GM18858 (cell line): ENCODE results near the gene MMP15.
A peak's percentile ranks its signal among the peaks of the same experiment; 100 is the strongest.
"Not testable (repeated sequence)": the region's sequence is repeated elsewhere in the genome, so short reads cannot be mapped to it uniquely, and the experiment has no call there.

Experiments used
- ATAC-seq: cut with Tn5 transposase; IDR thresholded peaks from one replicate; pipeline ENCODE4 v1.9.1; 2021; ENCODE audit not compliant: unreplicated experiment

MMP15 gene

DNA sequence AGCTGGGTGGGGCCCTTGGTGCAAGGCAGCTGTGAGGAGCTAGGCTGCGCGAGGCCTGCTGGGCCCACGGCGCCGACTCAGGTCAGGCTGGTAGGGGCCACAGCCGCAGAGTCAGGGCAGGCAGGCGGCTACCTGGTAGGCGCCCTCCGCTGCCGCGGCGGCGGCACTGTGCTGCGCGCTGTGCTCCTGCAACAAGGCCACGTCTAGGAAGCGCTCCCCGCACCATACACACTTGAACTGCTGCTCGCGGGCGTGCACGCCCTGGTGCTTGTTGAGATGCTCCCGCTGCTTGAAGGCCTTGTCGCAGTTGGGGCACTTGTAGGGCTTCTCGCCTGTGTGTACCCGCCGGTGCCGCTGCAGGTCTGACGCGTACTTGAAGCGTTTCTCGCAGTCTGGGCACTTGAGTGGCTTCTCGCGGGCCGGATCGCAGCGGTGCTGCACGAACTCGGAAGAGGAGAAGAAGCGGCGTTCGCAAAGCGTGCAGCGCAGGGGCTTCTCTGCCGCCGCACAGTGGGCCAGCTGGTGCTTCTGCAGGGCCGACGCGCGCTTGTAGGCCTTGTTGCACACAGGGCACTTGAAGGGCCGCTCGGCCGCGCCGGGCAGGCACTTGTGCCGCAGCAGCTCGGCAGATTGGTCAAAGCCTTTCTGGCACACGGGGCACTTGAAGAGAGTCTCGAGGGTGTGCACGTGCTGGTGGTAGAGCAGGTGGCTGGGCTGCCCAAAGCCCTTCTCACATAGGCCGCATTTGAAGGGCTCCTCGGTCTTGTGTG, 29.0 kb upstream of the MMP15 start:
- ATAC-seq: no peak

DNA sequence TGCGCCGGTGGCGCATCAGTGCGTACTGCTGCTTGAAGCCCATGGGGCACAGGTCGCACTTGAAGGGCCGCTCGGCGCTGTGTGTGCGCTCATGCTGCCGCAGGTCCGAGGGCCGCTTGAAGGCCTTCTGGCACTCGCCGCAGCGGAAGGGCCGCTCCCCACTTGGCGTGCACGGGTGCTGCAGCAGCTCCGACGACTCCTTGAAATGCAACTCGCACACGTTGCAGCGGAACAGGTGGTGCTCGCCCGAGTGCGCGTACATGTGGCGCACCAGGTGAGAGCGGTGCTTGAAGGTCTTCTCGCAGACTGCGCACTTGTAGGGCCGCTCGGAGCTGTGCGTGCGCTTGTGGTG, 28.4 kb upstream of the MMP15 start:
- no peak for ATAC-seq

DNA sequence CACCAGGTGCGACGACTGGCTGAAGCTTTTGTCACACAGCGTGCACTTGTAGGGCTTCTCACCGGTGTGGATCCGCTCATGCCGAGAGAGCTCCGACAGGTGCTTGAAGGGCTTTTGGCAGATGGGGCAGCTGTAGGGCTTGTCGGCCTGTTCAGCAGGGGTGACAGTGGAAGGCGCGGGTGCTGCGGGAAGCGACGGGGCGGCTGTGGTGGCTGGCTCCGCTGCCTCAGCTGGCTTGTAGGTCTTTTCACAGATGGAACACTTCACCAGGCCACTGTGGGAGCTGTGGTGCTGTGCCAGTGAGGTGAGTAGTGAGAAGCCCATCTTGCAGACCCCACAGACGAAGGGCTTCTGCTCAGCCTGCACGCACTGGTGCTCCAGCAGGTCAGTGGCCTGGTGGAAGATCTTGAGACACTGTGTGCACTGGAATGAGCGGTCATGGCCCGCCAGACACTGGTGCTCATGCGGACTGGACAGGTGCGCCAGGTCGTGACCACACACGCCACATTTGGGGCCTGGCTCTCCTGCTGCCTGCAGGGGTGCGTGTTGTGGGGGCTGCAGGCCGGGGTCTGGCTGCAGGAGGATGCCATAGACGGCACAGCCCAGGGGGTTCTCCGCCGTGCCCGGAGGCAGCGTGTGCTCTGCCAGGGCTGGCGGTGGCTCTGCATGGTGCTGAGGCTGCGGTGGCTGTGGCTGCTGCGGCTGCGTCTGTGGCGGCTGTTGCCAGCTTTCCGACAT, 27.9 kb upstream of the MMP15 start:
- ATAC-seq: no peak

DNA sequence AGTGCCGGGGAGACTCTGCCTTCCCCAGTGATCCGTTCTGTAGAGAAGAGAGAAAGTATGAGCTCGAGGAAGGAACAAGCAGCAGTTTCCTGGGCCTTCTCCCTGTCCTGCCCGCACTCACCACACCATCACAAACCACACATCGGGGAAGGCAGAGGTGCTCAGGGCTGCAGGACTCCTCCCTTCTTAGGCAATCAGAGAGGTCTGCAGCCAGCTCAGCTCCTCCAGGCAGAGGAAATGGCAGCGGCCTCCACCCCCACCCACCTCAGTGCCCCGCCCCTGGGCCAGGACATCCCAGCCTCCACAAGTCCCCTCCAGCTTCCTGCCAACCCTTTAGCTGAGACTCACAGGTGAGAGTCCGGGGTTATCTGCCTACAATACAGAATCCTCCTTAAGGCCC, 27.1 kb upstream of the MMP15 start:
- no peak for ATAC-seq

DNA sequence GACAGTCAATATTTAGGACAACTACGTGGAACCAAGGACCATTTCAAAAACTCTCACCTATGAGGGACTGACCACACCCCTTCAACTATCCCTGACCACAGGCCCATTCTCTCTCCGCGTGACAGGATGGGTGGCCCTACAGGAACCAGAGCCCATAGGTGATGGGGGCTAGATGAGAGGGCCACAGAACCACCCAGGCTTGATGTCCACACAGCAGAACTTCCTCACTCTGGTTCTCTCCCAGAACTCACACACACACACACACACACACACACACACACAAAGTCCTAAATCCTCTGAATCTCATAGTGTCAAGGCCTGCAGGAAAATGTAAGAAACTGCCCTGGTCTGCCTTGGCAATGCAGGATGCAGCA, 26.6 kb upstream of the MMP15 start:
- no peak for ATAC-seq

DNA sequence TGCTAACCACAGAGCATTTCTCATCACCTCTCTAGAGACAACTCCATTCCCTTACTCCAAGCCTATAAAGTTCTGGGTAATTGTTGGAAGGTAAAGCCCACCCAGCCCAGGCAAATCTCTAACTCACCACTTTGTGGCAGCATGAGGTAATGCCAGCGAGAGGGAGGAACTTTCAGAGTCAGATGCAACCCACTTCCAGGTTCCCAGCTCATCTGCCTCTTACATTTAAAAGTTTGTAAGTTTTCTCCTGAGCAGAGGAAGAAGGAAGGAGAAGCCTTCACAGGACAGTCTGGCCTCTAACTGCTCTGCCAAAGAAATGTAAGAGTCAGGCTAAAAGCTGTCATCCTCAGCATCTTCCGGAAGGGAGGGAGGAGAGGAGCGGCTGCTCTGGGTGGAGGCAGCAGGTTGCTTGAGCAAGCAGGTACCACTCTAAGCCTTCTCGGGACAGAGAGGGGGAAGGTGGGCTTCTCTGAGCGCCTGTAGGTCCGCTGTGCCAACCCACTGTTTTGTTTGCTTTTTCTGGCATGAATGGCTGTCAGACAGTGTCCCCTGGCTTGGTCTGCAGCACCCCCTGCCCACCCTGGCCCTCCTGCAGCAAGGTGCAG, 26.1 kb upstream of the MMP15 start:
- ATAC-seq: no peak

DNA sequence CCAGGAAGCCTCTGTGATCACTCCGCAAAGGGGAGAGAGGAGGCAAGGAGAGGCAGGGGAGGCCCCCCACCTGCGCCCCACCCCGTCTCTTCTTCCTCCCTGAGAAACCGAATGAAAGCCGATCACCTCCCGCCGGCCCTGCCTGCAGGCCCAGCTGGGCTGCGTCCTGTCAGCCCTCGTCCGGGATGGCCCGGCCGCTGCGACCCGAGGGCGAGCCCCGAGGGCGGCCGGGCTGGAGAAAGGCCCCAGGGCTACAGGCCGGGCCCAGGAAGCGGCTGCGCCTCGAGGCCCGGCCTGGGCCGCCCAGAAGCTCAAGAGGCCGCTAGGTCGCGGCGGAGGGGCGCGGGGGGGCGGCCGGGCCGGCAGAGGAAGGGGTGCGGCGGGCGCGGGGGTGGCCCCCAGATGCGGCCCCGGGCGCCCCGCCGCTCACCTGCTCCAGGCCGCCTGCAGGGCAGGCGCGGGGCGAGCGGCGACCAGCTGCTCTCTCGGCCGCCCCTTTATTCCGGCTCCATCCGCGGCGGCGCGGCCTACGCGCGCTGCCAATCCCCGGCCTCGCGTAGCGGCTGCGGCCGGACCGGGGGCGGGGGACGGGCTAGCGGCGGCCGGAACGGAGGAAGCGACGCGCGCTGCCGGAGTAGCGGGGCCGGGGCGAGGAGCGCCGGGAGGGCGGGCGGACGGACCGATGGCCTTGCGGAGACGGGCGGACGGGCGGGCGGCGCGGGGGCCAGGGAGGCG, 25.4 kb upstream of the MMP15 start, which contains the start of gene ZNF319:
Gene ZNF319, minus strand, starts transcription at position 702 of the 735 bp plus-strand sequence. CDS start 2,407 bp downstream, outside the sequence.
- peak; percentile 17 for ATAC-seq

DNA sequence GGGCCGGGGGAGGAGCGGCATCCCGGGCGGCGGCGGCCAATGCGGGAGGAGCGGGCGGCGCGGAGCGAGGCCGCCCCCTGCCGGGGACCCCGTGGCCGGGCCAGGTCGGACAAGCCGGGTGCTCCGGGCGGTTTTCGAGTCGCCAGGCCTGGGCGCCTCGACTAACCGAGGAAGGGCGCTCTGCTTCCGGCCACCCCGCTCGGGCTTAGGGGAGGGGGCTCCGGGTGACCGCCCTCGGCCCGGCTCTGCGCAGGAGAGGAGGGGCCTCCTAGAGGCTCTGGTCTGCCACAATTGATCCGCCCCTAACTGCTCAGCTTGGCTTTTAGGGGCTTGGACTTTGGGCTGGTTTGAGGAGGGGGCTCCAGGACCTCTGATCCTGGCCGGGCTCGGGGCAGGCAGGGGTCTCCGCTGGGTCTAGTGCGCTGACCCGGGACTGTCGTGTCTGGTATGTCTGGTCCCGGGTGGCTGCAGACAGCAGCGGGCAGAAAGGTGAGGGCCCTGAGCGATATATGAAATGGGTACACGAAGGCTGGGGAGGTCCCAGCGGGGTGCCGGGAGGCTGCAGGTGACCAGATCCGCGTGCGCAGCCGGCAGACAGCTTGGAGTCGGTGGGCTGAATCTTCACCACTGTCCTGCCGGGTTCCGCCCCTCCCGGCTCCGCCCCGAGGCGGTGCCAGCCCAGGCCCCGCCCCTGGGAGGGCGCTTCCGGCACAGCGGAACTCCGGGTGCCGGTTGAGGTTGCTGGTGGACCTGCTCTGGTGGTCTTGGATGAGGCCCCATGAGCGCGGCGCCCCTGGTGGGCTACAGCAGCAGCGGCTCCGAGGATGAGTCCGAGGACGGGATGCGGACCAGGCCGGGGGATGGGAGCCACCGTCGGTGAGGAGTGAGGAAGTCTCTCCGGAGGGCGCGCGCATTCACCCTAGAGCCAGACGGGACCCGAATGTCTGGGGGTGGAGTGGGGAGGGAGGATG, 24.6 kb upstream of the MMP15 start, which contains the start of gene USB1:
Gene USB1, plus strand, starts transcription at position 702 of the 971 bp plus-strand sequence. Its CDS starts 77 bp downstream, at position 779.
- peak; percentile 69 for ATAC-seq

DNA sequence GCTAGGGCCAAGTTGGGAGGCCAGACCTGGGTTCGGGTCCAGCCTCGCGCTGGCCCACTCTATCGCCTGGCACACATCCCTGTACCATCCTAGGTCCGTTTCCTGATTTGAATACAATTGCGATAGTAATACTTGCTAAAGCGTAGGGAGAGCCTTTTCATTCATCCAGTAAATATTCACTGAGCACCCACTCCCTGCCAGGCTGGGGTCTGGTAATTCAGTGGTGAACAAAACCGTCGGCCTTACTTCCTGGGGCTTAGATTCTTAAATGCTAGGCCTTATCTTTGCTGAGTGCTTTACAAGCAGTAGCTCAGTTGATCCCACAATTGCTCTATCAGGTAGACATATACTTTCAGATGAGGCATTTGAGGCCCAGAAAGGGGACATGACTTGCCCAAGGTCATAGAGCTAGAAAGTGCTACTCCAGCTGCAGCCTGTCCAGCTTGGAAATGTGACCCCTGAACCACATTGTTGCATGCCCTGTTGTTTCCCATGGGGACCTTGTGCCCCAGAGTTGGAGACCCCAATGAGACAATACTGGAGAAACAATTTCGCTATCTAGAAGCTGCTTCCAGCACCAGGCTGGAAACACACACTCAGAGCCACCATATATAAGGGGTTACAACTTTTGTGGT, 23.7 kb upstream of the MMP15 start:
- no peak for ATAC-seq

DNA sequence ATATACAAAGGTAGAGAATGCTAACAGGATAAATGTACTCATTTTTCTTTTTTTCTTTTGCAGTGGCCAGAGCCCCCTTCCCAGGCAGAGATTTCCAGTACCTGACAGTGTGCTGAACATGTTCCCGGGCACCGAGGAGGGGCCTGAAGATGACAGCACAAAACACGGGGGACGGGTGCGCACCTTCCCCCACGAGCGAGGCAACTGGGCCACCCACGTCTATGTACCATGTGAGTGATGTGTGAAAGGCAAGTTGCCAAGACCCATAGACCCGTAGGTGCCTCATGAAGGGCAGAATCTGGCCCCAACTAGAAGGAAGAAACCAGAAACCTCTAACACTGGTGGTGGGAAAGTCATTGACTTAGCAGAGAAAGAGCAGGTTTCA, 23.1 kb upstream of the MMP15 start:
- no peak for ATAC-seq

DNA sequence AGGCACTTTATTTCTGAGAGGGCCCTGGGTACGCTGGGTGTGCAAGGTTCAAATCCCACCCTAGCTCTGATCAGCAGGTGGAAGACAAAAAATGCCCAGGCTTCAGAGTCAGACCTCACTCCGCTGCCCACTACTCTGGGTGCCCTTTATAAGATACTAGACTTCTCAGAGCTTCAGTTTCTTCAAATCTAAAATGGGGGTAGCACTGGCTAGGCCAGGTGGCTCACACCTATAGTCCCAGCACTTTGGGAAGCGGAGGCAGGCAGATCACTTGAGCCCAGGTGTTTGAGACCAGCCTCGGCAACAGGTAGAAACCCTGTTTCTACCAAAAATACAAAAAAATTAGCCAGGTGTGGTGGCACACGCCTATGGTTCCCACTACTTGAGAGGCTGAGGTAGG, 22.6 kb upstream of the MMP15 start:
- ATAC-seq: no peak

DNA sequence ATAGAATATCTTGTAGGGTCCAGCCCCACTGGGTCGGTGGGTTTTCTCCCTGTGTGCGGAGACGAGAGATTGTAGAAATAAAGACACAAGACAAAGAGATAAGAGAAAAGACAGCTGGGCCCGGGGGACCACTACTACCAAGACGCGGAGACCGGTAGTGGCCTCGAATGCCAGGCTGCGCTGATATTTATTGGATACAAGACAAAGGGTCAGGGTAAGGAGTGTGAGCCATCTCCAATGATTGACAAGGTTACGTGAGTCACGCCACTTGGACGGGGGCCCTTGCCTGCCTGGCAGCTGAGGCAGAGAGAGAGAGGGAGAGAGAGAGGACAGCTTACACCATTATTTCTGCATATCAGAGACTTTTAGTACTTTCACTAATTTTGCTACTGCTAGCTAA, 20.8 kb upstream of the MMP15 start:
- ATAC-seq: not testable (repeated sequence)

DNA sequence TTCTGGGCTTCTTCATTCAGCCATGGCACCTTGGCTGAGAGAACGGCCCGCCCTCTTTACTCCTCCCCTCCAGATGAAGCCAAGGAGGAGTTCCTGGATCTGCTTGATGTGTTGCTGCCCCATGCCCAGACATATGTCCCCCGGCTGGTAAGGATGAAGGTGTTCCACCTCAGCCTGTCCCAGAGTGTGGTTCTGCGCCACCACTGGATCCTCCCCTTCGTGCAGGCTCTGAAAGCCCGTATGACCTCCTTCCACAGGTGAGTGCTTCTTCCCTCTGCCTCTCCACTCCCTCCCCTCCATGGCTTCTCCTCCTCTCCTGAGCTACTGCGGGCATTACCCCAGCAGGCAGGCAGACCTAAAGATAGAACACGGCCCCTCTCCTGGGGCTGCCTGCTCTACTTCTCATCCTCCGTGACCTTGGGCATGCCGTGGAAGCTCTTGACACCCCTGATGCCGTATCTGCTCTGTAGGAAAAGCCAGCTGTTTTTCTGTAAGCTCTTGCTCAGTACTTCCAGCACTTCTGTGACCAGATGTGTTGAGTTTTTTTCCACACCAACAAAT, 15.6 kb upstream of the MMP15 start:
- no peak for ATAC-seq

DNA sequence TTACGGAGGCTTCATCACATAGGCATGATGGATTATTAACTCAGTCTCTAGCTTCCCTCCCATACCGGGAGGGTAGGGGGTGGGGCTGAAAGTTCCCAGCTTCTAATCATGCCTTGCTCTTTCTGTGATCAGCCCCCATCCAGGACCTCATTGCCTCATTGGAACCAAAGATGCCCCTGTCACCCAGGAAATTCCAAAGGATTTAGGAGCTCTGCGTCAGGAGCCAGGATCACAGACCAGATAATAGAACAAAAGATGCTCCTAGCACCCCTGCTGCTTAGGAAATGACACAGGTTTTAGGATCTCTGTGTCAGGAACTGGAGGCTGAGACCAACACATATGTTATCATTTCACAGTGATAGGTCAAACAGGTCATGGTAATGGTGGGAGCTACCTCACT, 14.7 kb upstream of the MMP15 start:
- ATAC-seq: no peak

DNA sequence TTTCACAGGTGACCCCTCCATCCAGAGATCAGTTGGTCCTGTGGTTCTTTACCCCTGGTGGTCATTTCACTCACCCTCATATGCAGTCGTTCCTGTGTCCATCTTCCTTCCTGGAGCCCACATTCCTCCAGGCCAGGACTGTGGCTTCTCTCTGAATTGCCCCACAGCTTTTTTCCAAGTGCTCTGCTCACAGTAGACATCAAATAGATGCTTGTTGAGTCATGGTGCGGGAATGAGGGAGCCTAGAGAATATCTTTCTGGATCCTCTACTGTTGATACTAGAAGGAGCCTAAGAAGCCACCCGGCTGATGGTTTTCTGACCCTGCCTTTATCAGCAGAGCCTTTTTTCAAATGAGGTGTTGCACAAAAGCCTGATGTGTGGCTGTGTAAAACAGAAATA, 13.9 kb upstream of the MMP15 start:
- no peak for ATAC-seq

DNA sequence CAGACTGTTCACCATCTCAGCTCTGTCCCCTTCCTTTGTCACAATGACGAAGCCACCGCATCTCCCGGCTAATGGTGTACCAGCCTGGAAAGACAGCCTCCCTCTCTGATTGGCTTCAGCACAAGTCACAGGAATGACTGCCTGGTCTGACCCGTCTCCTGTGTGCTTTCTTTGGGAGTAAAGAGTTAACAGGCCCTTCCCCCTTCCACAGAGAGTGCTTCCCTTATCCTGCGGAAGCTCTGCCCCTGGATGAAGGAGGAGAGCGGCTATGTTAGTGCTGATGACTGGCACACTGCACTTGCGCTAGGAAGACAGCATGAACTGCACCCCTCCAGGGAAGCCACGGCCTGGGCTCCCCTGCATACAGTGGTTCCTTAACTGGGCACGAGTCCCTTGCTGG, 13.1 kb upstream of the MMP15 start:
- no peak for ATAC-seq

DNA sequence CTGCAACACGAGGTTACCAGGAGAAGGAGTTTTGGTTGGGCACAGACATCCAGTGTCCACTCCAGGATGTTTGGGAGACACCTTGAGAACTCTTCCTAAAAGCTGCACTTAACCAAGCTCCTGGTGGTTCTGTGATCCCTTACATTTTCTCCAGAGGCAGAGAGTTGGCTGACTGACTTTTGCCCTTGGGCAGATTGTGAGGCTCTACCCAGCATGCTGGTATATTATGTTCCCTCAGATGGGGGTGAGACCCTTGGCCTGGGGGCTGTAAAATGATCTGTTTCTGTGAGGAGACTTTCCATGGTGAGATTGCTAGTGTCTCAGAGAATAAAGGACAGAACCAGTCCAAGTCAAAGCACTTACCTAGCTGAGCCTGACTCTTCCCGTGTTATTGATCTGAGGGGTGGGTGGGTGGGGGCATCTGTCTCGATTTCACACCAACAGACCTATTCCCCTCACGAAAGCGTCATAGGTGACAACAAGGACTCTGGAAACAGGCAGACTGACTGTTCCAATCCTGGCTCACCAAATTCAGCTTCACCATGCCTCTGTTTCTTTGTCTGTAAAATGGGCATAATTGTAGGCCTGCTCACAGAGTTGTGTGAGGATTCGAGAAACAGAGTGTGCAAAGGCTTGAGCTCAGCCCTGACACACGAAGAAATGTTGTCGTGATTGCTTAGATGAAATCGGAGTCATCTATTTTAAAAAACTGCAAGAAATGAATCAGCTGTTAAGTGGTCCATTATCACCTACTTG, 12.2 kb upstream of the MMP15 start:
- ATAC-seq: no peak

DNA sequence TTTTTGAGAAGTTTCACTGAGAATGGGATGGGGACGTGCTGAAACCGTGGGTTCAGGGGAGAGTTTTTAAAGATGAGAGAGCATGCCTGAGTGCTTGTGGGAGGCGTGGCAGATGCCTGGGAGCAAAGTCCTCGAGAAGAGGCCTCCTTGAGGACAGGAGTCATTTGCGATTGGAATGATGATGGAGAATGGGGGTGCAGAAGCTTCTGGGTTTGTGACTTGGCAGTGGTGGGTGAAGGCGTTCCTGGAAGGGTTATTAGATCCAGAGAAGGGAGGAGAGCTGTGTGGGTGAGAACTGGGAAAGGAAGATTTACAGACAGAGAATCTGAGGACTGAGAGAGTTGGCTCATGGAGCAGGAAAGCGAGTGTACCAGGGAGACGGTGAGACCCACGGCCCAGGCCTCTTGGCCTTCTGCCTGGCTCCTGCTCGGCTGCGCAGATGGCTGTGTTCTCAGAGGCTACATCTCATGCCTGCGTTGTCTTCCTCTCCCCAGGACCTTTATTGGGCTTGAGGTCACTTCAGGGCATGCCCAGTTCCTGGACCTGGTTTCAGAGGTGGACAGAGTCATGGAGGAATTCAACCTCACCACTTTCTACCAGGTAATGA, 8.6 kb upstream of the MMP15 start:
- ATAC-seq: no peak
